Type B pancreatic cell (in vitro differentiated cells): ENCODE results near the gene GRIP2. TPM values are rescaled to one million over a fixed set of nuclear protein-coding genes. Genes with fewer than 3 reads are reported as not detected.

Experiments
- DNase-seq: peaks from one replicate; pipeline ENCODE4 v3.0.0; 2021; ENCODE audit warnings: mixed read lengths; ENCODE audit not compliant: unreplicated experiment; ENCODE audit errors: extremely low spot score
- H3K27ac Mint-ChIP-seq: 2 replicates; pipeline ENCODE4 v1.8.0; 2021; ENCODE audit warnings: mild to moderate bottlenecking, mixed read lengths
- H3K27me3 Mint-ChIP-seq: 2 replicates; pipeline ENCODE4 v1.8.0; 2021; ENCODE audit warnings: mixed read lengths
- H3K36me3 Mint-ChIP-seq: 2 replicates; pipeline ENCODE4 v1.8.0; 2021; ENCODE audit warnings: mixed read lengths
- H3K4me1 Mint-ChIP-seq: one replicate; pipeline ENCODE4 v1.8.0; 2021; ENCODE audit warnings: mixed read lengths; ENCODE audit not compliant: unreplicated experiment
- H3K4me3 Mint-ChIP-seq: 2 replicates; pipeline ENCODE4 v1.8.0; 2021; ENCODE audit warnings: mild to moderate bottlenecking, mixed read lengths
- H3K9me3 Mint-ChIP-seq: 2 replicates; pipeline ENCODE4 v1.8.0; 2021; ENCODE audit warnings: mixed read lengths
- total RNA-seq: library from RNA; stranded (reverse); gene quantifications from 2 replicates; pipeline ENCODE4 v1.2.1, GENCODE V29; 2021; ENCODE audit warnings: low replicate concordance
- TF ChIP-seq, protein P1 (sequence below): fragments of 200-600 bp; sonication (generic); conservative IDR thresholded peaks from 2 replicates; pipeline ENCODE4 v1.5.0; 2021; ENCODE audit warnings: antibody characterized with exemption, mild to moderate bottlenecking

Gene GRIP2
- total RNA-seq, 1 donor from 2014 or later: 5.6 TPM

DNA sequence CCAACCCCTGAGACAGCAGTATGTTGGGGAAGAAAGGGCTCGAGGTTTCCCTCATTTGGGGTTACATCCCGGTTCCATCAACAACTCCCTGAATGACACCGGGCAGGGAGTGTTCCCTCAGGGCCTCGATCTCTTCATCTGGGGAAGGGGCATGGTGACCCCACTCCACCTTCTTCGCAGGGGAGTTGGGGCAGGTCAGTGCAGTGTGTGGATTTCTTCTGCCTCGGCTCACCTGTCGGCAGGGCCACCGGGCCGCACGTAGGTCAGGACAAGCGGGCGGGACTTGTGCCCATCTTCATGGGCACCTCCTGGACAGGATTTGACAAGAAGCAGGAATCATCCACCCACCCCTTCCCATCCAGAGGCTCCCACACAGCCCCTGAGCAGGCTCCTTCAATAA, 17.4 kb downstream of the GRIP2 start:
- Mint-ChIP-seq H3K4me1 (peaks cover 4% of the 10 kb centered on the region), H3K27me3 (peaks cover 19% of the 10 kb centered on the region), H3K4me3 (no peak overlapping the region), H3K27ac (no peak overlapping the region), H3K36me3 (no peaks in the 10 kb centered on the region), H3K9me3 (no peaks in the 10 kb centered on the region)
- TF ChIP-seq, protein P1, sequence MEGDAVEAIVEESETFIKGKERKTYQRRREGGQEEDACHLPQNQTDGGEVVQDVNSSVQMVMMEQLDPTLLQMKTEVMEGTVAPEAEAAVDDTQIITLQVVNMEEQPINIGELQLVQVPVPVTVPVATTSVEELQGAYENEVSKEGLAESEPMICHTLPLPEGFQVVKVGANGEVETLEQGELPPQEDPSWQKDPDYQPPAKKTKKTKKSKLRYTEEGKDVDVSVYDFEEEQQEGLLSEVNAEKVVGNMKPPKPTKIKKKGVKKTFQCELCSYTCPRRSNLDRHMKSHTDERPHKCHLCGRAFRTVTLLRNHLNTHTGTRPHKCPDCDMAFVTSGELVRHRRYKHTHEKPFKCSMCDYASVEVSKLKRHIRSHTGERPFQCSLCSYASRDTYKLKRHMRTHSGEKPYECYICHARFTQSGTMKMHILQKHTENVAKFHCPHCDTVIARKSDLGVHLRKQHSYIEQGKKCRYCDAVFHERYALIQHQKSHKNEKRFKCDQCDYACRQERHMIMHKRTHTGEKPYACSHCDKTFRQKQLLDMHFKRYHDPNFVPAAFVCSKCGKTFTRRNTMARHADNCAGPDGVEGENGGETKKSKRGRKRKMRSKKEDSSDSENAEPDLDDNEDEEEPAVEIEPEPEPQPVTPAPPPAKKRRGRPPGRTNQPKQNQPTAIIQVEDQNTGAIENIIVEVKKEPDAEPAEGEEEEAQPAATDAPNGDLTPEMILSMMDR: no peak
- DNase-seq: no peak

DNA sequence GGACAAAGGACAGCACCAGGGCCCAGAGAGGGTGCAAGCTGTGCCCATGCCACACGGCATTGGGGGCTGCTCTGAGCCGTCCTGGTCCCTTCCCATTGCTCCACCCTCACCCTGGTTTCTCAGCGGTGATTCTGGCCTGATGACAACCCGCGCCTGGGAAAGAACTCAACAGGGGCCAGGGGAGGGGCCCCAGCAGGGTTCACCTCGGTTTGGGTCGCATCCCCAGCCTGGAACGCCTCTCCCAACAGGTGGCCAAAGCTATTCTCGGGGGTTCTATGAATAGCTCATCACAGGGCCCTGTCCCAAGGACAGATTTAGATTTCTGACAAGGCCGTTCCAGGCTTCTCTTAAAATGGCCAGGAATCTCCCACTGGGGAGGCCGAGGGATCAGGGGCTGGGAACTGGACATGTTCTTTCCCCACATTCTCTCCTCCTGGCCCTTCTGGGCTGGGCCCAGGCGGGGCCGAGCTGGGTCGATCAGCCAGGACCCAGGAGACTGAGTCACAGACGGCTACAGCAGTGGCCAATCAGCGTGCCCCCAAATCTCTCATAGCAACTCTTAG, 17.9 kb downstream of the GRIP2 start:
- no peaks in the 10 kb centered on the region for H3K9me3 Mint-ChIP-seq
- H3K27ac Mint-ChIP-seq: no peak overlapping the region
- peaks cover 4% of the 10 kb centered on the region for H3K4me1 Mint-ChIP-seq
- no peak overlapping the region for H3K4me3 Mint-ChIP-seq
- no peak for DNase-seq
- peaks cover 19% of the 10 kb centered on the region for H3K27me3 Mint-ChIP-seq
- no peaks in the 10 kb centered on the region for H3K36me3 Mint-ChIP-seq
- TF ChIP-seq, protein P1: no peak

DNA sequence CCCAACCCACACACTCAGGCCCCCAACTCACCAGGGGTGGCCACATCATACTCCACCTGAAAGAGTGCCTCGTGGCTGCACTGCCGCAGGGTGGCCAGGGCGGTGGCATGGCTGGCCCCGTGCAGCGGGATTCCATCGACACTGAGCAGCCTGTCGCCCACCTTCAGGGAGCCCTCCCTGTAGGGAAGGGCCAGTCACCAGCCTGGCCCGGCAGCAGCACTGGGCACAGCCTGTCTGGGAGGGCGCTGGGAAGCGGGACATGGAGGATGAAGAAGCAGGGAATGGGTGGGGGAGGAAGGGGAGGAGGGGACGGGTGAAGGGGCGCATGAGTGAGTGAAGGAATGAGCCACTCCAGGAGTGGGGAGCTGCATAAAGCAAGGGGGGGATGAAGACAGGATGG, 18.5 kb downstream of the GRIP2 start:
- TF ChIP-seq, protein P1: no peak
- H3K36me3 Mint-ChIP-seq: no peaks in the 10 kb centered on the region
- no peaks in the 10 kb centered on the region for H3K9me3 Mint-ChIP-seq
- H3K27ac Mint-ChIP-seq: no peak overlapping the region
- no peak for DNase-seq
- H3K4me3 Mint-ChIP-seq: no peak overlapping the region
- peaks cover 14% of the 10 kb centered on the region for H3K27me3 Mint-ChIP-seq
- H3K4me1 Mint-ChIP-seq: peaks cover 4% of the 10 kb centered on the region

DNA sequence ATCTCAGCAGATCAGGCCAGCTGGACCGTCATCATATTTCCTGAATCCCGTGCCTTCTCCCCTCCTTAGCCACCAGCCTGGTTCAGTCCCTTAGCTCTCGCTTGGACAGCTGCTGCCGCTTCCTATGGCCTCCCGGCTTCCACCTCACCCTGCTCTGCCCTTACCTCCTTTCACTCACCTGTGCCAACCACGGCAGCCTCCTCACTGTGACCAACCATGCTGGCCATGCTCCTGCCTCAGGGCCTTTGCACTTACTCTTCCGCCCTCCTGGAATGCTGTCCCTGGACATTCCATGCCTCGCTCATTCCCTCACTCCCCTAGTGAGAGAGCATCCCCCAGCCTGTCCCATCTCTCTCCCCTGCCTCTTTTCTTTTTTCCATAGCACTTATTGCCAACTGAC, 19.2 kb downstream of the GRIP2 start:
- H3K4me3 Mint-ChIP-seq: no peak overlapping the region
- no peak for DNase-seq
- H3K4me1 Mint-ChIP-seq: peaks cover 2% of the 10 kb centered on the region
- no peak overlapping the region for H3K27ac Mint-ChIP-seq
- TF ChIP-seq, protein P1: no peak
- no peaks in the 10 kb centered on the region for H3K36me3 Mint-ChIP-seq
- H3K9me3 Mint-ChIP-seq: no peaks in the 10 kb centered on the region
- H3K27me3 Mint-ChIP-seq: peaks cover 8% of the 10 kb centered on the region

DNA sequence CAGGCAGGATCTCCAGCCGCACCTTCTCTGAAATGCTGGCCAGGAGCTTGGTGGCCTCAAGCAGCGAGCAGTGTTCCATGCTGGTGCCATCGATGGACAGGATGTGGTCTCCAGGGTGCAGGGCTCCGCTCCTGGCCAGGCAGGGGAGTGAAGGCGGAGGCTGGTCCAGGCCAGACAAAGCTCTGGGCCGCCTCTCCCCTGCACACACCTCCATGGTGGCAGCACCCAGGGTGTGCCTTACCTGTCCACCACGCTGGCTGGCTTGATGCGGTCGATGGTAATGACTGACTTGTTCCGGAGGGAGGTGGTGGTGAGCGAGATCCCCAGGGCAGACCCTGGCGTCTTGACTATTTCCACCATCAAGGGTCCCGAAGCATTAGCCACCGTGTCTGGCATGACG, 20.0 kb downstream of the GRIP2 start:
- Mint-ChIP-seq H3K4me1 (no peaks in the 10 kb centered on the region), H3K4me3 (no peak overlapping the region), H3K27ac (no peak overlapping the region), H3K9me3 (no peaks in the 10 kb centered on the region), H3K27me3 (peaks cover 7% of the 10 kb centered on the region), H3K36me3 (no peaks in the 10 kb centered on the region)
- TF ChIP-seq, protein P1: no peak
- DNase-seq: no peak

DNA sequence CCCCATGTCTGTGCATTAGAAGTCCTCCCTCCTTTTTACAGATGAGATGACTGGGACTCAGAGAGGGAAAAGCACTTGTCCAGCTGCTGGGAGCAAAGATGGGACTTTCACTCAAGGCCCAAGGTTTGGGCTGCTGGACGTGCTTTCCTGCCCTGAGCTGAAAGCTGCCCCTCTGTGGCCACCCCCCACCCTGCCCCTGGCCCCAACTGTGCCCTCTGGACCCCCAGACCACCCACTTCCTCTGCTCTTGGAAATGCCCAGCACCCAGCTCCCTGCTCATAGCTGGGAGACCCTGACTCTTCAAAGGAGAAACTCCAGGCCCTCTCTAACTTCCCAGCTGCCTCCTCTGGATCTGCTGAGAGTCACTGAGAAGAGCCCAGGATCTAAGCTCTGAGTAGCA, 20.7 kb downstream of the GRIP2 start:
- H3K4me3 Mint-ChIP-seq: no peak overlapping the region
- H3K27me3 Mint-ChIP-seq: peaks cover 7% of the 10 kb centered on the region
- TF ChIP-seq, protein P1: no peak
- H3K9me3 Mint-ChIP-seq: no peaks in the 10 kb centered on the region
- DNase-seq: no peak
- no peaks in the 10 kb centered on the region for H3K36me3 Mint-ChIP-seq
- H3K4me1 Mint-ChIP-seq: no peaks in the 10 kb centered on the region
- H3K27ac Mint-ChIP-seq: no peak overlapping the region
